ENCODE measurements around the gene BRD8.

The BRD8 gene

GRCh38 chr5:138139781-138140090 lies 38.7 kb downstream of the BRD8 start:
- H3K9me3 Mint-ChIP-seq: no peaks in the 10 kb centered on the region
- H3K4me1 Mint-ChIP-seq (ENCODE audit: low read depth): no peaks in the 10 kb centered on the region
- peaks cover 16% of the 10 kb centered on the region for H3K27me3 Mint-ChIP-seq (ENCODE audit: low read depth)

GRCh38 chr5:138138949-138139780 lies 39.3 kb downstream of the BRD8 start, which contains the start of gene NME5:
NME5 (minus strand) TSS chr5:138139428; CDS start chr5:138138780, 648 bp downstream.
- DNase-seq (ENCODE audit: low spot score): no peak
- Mint-ChIP-seq H3K36me3 (ENCODE audit: low read depth) (no peaks in the 10 kb centered on the region), H3K9me3 (no peaks in the 10 kb centered on the region), H3K4me3 (no peak within 1 kb of the TSS), H3K4me1 (ENCODE audit: low read depth) (no peaks in the 10 kb centered on the region), H3K27me3 (ENCODE audit: low read depth) (peaks cover 16% of the 10 kb centered on the region), H3K27ac (no peak within 1 kb of the TSS)

More at GRCh38 chr5:138139781-138140090, 38.7 kb downstream of the BRD8 start:
- DNase-seq (ENCODE audit: low spot score): no peak
- no peak overlapping the region for H3K4me3 Mint-ChIP-seq
- H3K27ac Mint-ChIP-seq: no peak overlapping the region
- H3K36me3 Mint-ChIP-seq (ENCODE audit: low read depth): no peaks in the 10 kb centered on the region

GRCh38 chr5:138132543-138132942 lies 45.9 kb downstream of the BRD8 start:
- Mint-ChIP-seq H3K36me3 (ENCODE audit: low read depth) (no peaks in the 10 kb centered on the region), H3K4me3 (peak overlapping the region; percentile 79), H3K4me1 (ENCODE audit: low read depth) (peaks cover 3% of the 10 kb centered on the region), H3K9me3 (no peaks in the 10 kb centered on the region), H3K27me3 (ENCODE audit: low read depth) (peaks cover 13% of the 10 kb centered on the region), H3K27ac (no peak overlapping the region)
- no peak for DNase-seq (ENCODE audit: low spot score)

- Mint-ChIP-seq H3K9me3 (no peaks in the 10 kb centered on the region), H3K36me3 (ENCODE audit: low read depth) (no peaks in the 10 kb centered on the region), H3K27ac (no peak overlapping the region), H3K27me3 (ENCODE audit: low read depth) (peaks cover 20% of the 10 kb centered on the region), H3K4me1 (ENCODE audit: low read depth) (peaks cover 3% of the 10 kb centered on the region), H3K4me3 (no peak overlapping the region)
- no peak for DNase-seq (ENCODE audit: low spot score)
Observed at GRCh38 chr5:138129347-138129746, 49.1 kb downstream of the BRD8 start.

DNA sequence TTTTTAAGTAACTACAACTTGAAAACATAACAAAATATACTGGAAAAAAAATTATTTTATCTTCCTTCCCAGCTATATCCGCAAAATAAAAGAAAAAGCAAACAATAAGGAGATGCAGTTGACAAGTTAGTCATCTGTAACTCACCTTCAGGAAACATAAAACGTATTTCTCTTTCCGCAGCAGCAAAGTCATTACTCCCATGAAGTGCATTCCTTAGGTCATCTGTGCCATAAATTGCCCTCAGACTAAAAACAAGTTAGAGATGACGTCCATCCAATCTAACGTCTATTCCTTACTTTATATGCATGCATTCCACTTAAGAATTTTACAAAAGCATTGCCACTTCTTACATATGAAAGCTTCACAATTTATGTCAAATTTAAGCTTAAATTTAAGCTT lies 50.1 kb downstream of the BRD8 start:
- H3K4me1 Mint-ChIP-seq (ENCODE audit: low read depth): no peaks in the 10 kb centered on the region
- H3K9me3 Mint-ChIP-seq: no peaks in the 10 kb centered on the region
- no peak for DNase-seq (ENCODE audit: low spot score)
- H3K4me3 Mint-ChIP-seq: no peak overlapping the region
- H3K27ac Mint-ChIP-seq: no peak overlapping the region
- peaks cover 24% of the 10 kb centered on the region for H3K27me3 Mint-ChIP-seq (ENCODE audit: low read depth)
- no peaks in the 10 kb centered on the region for H3K36me3 Mint-ChIP-seq (ENCODE audit: low read depth)

DNA sequence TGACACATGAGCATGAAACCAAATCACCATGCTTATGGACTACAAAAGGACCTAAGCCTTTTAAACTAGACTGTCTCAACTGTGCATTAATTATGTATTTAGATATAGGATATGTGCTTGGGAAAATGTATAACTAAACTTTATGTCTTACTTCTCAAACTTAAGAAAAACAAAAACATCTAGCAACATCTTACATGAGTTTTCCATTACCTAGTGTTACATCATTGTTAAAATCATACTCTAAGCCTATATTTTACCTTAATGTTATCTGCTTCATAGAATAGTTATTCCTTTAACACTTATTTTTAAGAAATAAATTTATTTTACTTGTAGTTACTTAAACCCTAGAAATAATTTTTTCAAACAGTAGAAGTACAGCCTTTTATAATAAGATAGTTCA lies 63.2 kb downstream of the BRD8 start:
- Mint-ChIP-seq H3K36me3 (ENCODE audit: low read depth) (no peaks in the 10 kb centered on the region), H3K27ac (no peak overlapping the region), H3K4me3 (no peak overlapping the region), H3K4me1 (ENCODE audit: low read depth) (no peaks in the 10 kb centered on the region), H3K27me3 (ENCODE audit: low read depth) (peaks cover 15% of the 10 kb centered on the region), H3K9me3 (no peaks in the 10 kb centered on the region)
- no peak for DNase-seq (ENCODE audit: low spot score)

DNA sequence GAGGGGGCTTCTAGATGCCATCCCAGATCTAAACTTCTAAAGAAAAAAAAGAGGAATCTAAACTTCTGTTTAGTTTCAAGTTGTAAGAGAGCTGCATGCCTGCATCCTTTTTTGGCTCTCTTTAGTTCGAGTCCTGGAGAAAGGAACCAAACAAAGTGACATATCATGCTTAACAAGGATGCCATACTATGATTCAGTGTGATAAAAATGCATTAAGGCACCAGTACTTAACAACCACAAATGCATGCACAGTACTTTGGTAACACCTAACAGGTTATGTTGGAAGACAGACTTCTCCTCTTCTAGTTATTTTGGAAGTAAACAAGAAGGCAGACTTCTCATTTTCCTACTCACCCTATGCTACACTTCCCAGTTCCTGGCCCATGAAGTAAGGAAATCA lies 66.5 kb downstream of the BRD8 start:
- Mint-ChIP-seq H3K9me3 (no peaks in the 10 kb centered on the region), H3K4me1 (ENCODE audit: low read depth) (no peaks in the 10 kb centered on the region), H3K27ac (no peak overlapping the region), H3K4me3 (no peak overlapping the region), H3K36me3 (ENCODE audit: low read depth) (no peaks in the 10 kb centered on the region), H3K27me3 (ENCODE audit: low read depth) (peaks cover 22% of the 10 kb centered on the region)
- DNase-seq (ENCODE audit: low spot score): no peak

- no peaks in the 10 kb centered on the region for H3K9me3 Mint-ChIP-seq
- H3K27me3 Mint-ChIP-seq (ENCODE audit: low read depth): peaks cover 22% of the 10 kb centered on the region
- H3K4me3 Mint-ChIP-seq: no peak overlapping the region
- DNase-seq (ENCODE audit: low spot score): no peak
- no peak overlapping the region for H3K27ac Mint-ChIP-seq
- H3K36me3 Mint-ChIP-seq (ENCODE audit: low read depth): no peaks in the 10 kb centered on the region
- H3K4me1 Mint-ChIP-seq (ENCODE audit: low read depth): no peaks in the 10 kb centered on the region
Observed at GRCh38 chr5:138111181-138111580, 67.2 kb downstream of the BRD8 start.

DNA sequence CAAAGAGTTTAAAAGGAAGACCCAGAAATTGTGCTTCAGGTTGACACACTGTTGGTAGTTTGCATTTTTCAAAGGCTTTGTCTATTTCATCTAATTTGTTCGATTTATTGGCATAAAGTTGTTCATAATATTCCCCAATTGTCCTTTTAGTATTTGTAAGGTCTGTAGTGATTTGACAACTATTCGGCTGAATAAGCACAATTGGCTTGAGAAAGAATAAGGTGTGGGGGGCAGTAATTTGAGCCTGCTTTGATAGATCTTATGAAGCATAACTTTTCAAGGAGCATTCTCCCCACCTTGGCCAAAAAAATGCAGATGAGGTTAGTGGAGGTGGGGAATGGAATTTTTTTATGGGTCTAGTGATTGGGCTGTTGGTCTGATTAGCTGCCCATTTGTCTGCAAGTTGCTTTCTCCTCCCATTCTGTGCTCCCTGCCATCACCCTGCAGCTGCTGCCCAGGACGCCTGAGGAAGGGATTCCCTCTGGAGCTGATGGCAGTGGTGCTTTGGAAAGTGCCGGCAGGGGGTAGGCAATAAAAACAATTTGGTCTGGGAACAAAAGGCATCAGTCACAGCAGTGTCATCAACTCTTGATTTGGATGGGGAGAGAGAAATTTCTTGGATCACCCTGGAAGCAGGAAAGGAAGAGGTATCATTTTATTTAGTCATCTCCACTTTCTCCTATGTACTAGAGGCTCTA lies 68.0 kb downstream of the BRD8 start:
- H3K9me3 Mint-ChIP-seq: no peaks in the 10 kb centered on the region
- DNase-seq (ENCODE audit: low spot score): no peak
- no peak overlapping the region for H3K4me3 Mint-ChIP-seq
- no peak overlapping the region for H3K27ac Mint-ChIP-seq
- H3K27me3 Mint-ChIP-seq (ENCODE audit: low read depth): peaks cover 22% of the 10 kb centered on the region
- H3K36me3 Mint-ChIP-seq (ENCODE audit: low read depth): no peaks in the 10 kb centered on the region
- no peaks in the 10 kb centered on the region for H3K4me1 Mint-ChIP-seq (ENCODE audit: low read depth)

- no peak overlapping the region for H3K27ac Mint-ChIP-seq
Observed at GRCh38 chr5:138109463-138110265, 68.8 kb downstream of the BRD8 start.

GRCh38 chr5:138107213-138107612 lies 71.2 kb downstream of the BRD8 start:
- Mint-ChIP-seq H3K4me3 (no peak overlapping the region), H3K4me1 (ENCODE audit: low read depth) (peaks cover 7% of the 10 kb centered on the region)
- DNase-seq (ENCODE audit: low spot score): no peak

More at GRCh38 chr5:138109463-138110265, 68.8 kb downstream of the BRD8 start:
- Mint-ChIP-seq H3K36me3 (ENCODE audit: low read depth) (no peaks in the 10 kb centered on the region), H3K4me1 (ENCODE audit: low read depth) (no peaks in the 10 kb centered on the region), H3K4me3 (no peak overlapping the region), H3K9me3 (no peaks in the 10 kb centered on the region), H3K27me3 (ENCODE audit: low read depth) (peaks cover 22% of the 10 kb centered on the region)
- no peak for DNase-seq (ENCODE audit: low spot score)

DNA sequence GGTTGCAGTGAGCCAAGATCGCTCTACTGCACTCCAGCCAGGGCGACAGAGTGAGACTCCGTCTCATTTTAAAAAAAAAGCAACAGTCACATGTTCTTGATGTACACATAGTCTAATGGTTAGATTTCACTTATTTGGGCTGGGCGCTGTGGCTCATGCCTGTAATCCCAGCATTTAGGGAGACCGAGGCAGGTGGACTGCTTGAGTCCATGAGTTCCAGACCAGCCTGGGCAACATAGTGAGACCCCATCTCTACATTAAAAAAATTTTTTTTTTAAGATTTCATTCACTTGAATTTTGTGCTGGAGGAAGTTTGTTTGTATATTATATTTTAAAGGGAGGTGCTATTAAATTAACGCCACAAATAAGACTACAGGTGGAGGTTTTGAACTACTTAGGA lies 72.7 kb downstream of the BRD8 start:
- no peaks in the 10 kb centered on the region for H3K9me3 Mint-ChIP-seq
- H3K36me3 Mint-ChIP-seq (ENCODE audit: low read depth): no peaks in the 10 kb centered on the region
- peaks cover 9% of the 10 kb centered on the region for H3K4me1 Mint-ChIP-seq (ENCODE audit: low read depth)
- no peak overlapping the region for H3K4me3 Mint-ChIP-seq
- H3K27me3 Mint-ChIP-seq (ENCODE audit: low read depth): peaks cover 11% of the 10 kb centered on the region
- no peak for DNase-seq (ENCODE audit: low spot score)
- no peak overlapping the region for H3K27ac Mint-ChIP-seq

More at GRCh38 chr5:138107213-138107612, 71.2 kb downstream of the BRD8 start:
- H3K27me3 Mint-ChIP-seq (ENCODE audit: low read depth): peaks cover 22% of the 10 kb centered on the region
- H3K9me3 Mint-ChIP-seq: no peaks in the 10 kb centered on the region
- H3K27ac Mint-ChIP-seq: no peak overlapping the region
- no peaks in the 10 kb centered on the region for H3K36me3 Mint-ChIP-seq (ENCODE audit: low read depth)

GRCh38 chr5:138103319-138103637 lies 75.2 kb downstream of the BRD8 start:
- Mint-ChIP-seq H3K27ac (no peak overlapping the region), H3K27me3 (ENCODE audit: low read depth) (no peaks in the 10 kb centered on the region), H3K9me3 (no peaks in the 10 kb centered on the region)

More at GRCh38 chr5:138103319-138103637, 75.2 kb downstream of the BRD8 start:
- Mint-ChIP-seq H3K36me3 (ENCODE audit: low read depth) (no peaks in the 10 kb centered on the region), H3K4me1 (ENCODE audit: low read depth) (peaks cover 9% of the 10 kb centered on the region), H3K4me3 (no peak overlapping the region)
- no peak for DNase-seq (ENCODE audit: low spot score)

All from T-helper 2 cell treated with Interferon-gamma antibody and Interleukin-4, amounts not matched to agents 5 μg/mL and 100 μg/mL, for 36 hours (primary cell).